SJSA1 (cell line): ENCODE results near the gene HEPHL1. TPM values are rescaled to one million over a fixed set of nuclear protein-coding genes. Genes with fewer than 3 reads are reported as not detected.

ENCODE experiments used
- DNase-seq, 2 experiments: peaks; one replicate each; pipeline ENCODE4 v3.0.0-alpha.2; 2015 to 2020; ENCODE audit warnings: low spot score in 2 of 2, low read depth in 1 of 2
- H3K27ac ChIP-seq: fragments of 250-450 bp; sonication (Bioruptor Pico); 2 replicates; pipeline ENCODE4 v1.5.1; 2020; ENCODE audit warnings: mild to moderate bottlenecking, moderate library complexity
- H3K27me3 ChIP-seq: fragments of 250-450 bp; sonication (Bioruptor Pico); replicated peaks from 2 replicates; pipeline ENCODE4 v1.5.1; 2020; ENCODE audit warnings: mild to moderate bottlenecking, moderate library complexity
- H3K36me3 ChIP-seq: fragments of 250-450 bp; sonication (Bioruptor Pico); 2 replicates; pipeline ENCODE4 v1.5.1; 2020; ENCODE audit warnings: mild to moderate bottlenecking
- H3K4me1 ChIP-seq: fragments of 250-450 bp; sonication (Bioruptor Pico); replicated peaks from 2 replicates; pipeline ENCODE4 v1.6.1; 2021; ENCODE audit warnings: mild to moderate bottlenecking
- H3K4me3 ChIP-seq: fragments of 250-450 bp; sonication (Bioruptor Pico); 2 replicates; pipeline ENCODE4 v1.5.1; 2020; ENCODE audit warnings: mild to moderate bottlenecking
- H3K9me3 ChIP-seq: fragments of 250-450 bp; sonication (Bioruptor Pico); replicated peaks from 2 replicates; pipeline ENCODE4 v1.5.1; 2020; ENCODE audit warnings: mild to moderate bottlenecking
- total RNA-seq: library from RNA; depleted of rRNA; stranded (reverse); fragments of >200 nt; shearing (Covaris generic); gene quantifications from 2 replicates; pipeline ENCODE4 v1.2.3, GENCODE V29; 2014

The HEPHL1 gene
- total RNA-seq, 1 experiment from 2014 or later = not detected

- no peak overlapping the region for H3K27ac ChIP-seq
- no peaks in the 10 kb centered on the region for H3K9me3 ChIP-seq
- H3K36me3 ChIP-seq = no peaks in the 10 kb centered on the region
- DNase-seq = no peak
- H3K4me1 ChIP-seq = no peaks in the 10 kb centered on the region
- H3K27me3 ChIP-seq = no peaks in the 10 kb centered on the region
- H3K4me3 ChIP-seq = no peak overlapping the region
Measured at GRCh38 chr11:94031625-94032024, 10.5 kb downstream of the HEPHL1 start.

- Histone ChIP-seq H3K9me3 (no peaks in the 10 kb centered on the region), H3K27me3 (no peaks in the 10 kb centered on the region), H3K4me3 (no peak overlapping the region), H3K4me1 (no peaks in the 10 kb centered on the region), H3K27ac (no peak overlapping the region), H3K36me3 (no peaks in the 10 kb centered on the region)
- no peak for DNase-seq
Measured at GRCh38 chr11:94032066-94032465, 10.9 kb downstream of the HEPHL1 start.

DNA sequence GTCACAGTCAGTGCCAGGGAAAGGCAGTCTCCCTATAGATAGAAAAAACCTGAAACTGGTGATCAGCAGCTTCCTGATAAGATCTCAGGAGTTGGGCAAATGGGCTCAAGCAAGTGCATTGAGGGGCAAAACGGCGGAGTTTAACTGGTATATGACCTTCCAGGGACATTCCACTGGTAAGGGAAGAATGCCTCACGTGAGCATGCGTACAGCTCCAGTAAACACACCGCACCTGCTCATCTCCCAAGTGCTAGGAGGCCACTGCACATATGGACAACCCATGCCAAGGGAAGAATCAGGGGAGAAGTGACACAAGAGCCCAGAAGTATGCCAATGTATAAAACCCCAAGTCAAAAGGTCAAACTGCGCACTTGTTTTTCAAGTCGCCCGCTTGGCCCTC, 11.6 kb downstream of the HEPHL1 start:
- no peak for DNase-seq
- Histone ChIP-seq H3K27ac (no peak overlapping the region), H3K4me3 (no peak overlapping the region)

DNA sequence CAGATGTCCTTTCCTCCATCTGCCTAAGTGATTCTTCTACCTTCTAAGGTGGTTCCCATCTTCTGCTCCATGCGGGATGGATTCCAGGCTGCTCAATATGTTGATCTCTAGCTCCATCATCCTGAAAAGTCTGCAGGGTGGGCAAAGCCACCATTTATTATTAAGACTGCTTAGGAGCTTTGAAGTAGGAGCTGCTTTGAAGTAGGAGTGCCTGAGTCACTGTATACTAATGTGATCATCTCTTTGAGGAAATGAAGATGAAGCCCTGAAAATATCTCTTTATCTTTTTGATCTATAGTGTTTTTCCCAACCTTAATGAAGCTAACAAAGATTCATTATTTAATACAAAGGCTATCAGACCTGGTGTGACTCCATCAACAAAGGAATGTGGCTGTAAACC, 13.1 kb downstream of the HEPHL1 start:
- Histone ChIP-seq H3K9me3 (no peaks in the 10 kb centered on the region), H3K36me3 (no peaks in the 10 kb centered on the region), H3K27me3 (no peaks in the 10 kb centered on the region), H3K4me1 (no peaks in the 10 kb centered on the region), H3K27ac (no peak overlapping the region), H3K4me3 (no peak overlapping the region)
- no peak for DNase-seq

More for the DNA sequence above, 11.6 kb downstream of the HEPHL1 start:
- H3K27me3 ChIP-seq = no peaks in the 10 kb centered on the region
- no peaks in the 10 kb centered on the region for H3K9me3 ChIP-seq
- H3K4me1 ChIP-seq = no peaks in the 10 kb centered on the region
- H3K36me3 ChIP-seq = no peaks in the 10 kb centered on the region

- Histone ChIP-seq H3K9me3 (no peaks in the 10 kb centered on the region), H3K36me3 (no peaks in the 10 kb centered on the region), H3K27ac (no peak overlapping the region), H3K4me1 (no peaks in the 10 kb centered on the region), H3K4me3 (no peak overlapping the region), H3K27me3 (no peaks in the 10 kb centered on the region)
- DNase-seq = no peak
Measured at GRCh38 chr11:94036096-94036495, 14.9 kb downstream of the HEPHL1 start.

- Histone ChIP-seq H3K27ac (no peak overlapping the region), H3K9me3 (no peaks in the 10 kb centered on the region), H3K4me3 (no peak overlapping the region), H3K4me1 (no peaks in the 10 kb centered on the region), H3K36me3 (no peaks in the 10 kb centered on the region), H3K27me3 (no peaks in the 10 kb centered on the region)
- no peak for DNase-seq
Measured at GRCh38 chr11:94043241-94043640, 22.1 kb downstream of the HEPHL1 start.

DNA sequence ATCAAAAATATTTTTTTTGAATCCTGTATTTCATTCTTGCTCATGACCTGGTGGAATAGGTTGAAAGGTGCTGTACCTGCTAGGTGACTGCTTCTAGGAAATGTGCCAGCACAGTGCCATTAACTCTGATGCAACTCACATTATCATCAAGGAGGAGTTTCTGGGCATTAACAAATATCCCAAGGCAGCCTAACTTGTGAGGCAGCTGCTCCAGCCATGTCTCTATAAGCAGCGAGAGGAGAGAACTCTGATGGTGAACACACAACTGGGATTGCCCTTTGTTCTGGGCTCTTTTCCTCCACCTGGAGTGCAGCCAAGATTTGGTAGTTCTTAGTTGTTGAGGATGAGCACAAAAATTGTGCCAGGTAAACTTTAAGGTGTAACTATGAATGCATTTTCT, 25.6 kb downstream of the HEPHL1 start:
- DNase-seq = no peak
- Histone ChIP-seq H3K4me3 (no peak overlapping the region), H3K27me3 (no peaks in the 10 kb centered on the region), H3K27ac (no peak overlapping the region), H3K36me3 (no peaks in the 10 kb centered on the region), H3K4me1 (no peaks in the 10 kb centered on the region), H3K9me3 (no peaks in the 10 kb centered on the region)

GRCh38 chr11:94048032-94048709, 27.0 kb downstream of the HEPHL1 start:
- no peaks in the 10 kb centered on the region for H3K9me3 ChIP-seq
- no peak overlapping the region for H3K4me3 ChIP-seq
- DNase-seq = no peak
- no peaks in the 10 kb centered on the region for H3K36me3 ChIP-seq
- no peak overlapping the region for H3K27ac ChIP-seq
- no peaks in the 10 kb centered on the region for H3K27me3 ChIP-seq
- no peaks in the 10 kb centered on the region for H3K4me1 ChIP-seq

DNA sequence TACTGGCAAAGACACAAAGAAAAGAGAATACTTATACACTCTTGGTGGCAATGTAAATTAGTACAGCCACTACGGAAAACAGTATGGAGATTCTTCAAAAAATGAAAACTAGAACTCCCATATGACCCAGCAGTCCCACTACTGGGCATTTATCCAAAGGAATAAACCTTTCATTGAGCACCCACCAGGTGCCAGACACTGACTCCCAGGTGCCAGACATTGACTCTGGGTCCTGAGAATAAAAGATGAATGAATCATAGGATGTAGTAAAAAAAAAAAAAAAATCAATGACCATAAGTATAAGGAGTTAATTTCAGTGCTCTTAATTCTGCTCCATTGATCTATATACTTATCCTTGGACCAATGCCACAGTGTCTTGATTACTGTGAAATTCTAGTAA, 28.2 kb downstream of the HEPHL1 start:
- no peak for DNase-seq
- Histone ChIP-seq H3K4me1 (no peaks in the 10 kb centered on the region), H3K36me3 (no peaks in the 10 kb centered on the region), H3K27ac (no peak overlapping the region), H3K4me3 (no peak overlapping the region), H3K27me3 (no peaks in the 10 kb centered on the region), H3K9me3 (no peaks in the 10 kb centered on the region)

GRCh38 chr11:94058630-94059029, 37.5 kb downstream of the HEPHL1 start:
- no peak overlapping the region for H3K27ac ChIP-seq
- no peaks in the 10 kb centered on the region for H3K4me1 ChIP-seq
- no peaks in the 10 kb centered on the region for H3K27me3 ChIP-seq
- H3K9me3 ChIP-seq = no peaks in the 10 kb centered on the region
- H3K4me3 ChIP-seq = no peak overlapping the region
- no peaks in the 10 kb centered on the region for H3K36me3 ChIP-seq
- no peak for DNase-seq

DNA sequence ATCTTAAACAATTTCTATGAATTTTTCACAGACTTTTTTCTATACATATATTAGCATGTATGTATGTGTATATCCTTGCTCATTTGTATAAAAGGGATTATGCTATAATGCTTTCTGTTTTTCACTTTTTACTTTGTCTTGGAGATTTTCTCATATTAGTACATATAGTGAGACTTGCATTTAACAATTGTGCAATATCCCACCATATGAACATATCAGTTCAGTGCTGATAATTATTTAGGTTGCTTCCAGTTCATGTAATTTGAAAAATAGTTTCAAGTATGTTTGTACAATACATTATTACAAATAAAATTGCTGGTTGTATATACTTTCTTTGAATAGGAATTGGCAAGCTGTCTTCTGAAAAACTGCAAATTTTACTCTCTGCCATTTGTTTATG, 37.9 kb downstream of the HEPHL1 start:
- Histone ChIP-seq H3K4me3 (no peak overlapping the region), H3K4me1 (no peaks in the 10 kb centered on the region), H3K27me3 (no peaks in the 10 kb centered on the region), H3K27ac (no peak overlapping the region), H3K36me3 (no peaks in the 10 kb centered on the region), H3K9me3 (no peaks in the 10 kb centered on the region)
- no peak for DNase-seq

DNA sequence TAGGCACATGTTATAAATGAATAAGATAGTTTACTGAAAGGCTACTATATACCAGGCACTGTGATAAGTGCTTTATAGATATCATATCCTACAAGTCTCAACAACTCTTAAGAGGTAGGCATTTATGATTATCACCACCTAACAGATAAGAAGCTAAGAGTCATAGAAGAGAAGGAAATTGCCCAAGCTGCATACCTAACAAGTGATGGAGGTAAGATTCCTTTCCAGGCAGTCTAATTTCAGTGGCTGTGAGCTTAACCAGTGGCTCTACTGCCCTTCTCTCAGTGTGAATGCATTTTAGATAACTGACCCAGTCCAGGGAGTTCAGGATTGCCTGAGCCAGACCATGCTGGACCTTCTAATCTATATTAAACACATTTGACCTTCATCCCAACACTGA, 39.2 kb downstream of the HEPHL1 start:
- no peaks in the 10 kb centered on the region for H3K9me3 ChIP-seq
- no peaks in the 10 kb centered on the region for H3K36me3 ChIP-seq
- no peaks in the 10 kb centered on the region for H3K27me3 ChIP-seq
- DNase-seq = no peak
- no peaks in the 10 kb centered on the region for H3K4me1 ChIP-seq
- H3K4me3 ChIP-seq = no peak overlapping the region
- no peak overlapping the region for H3K27ac ChIP-seq

DNA sequence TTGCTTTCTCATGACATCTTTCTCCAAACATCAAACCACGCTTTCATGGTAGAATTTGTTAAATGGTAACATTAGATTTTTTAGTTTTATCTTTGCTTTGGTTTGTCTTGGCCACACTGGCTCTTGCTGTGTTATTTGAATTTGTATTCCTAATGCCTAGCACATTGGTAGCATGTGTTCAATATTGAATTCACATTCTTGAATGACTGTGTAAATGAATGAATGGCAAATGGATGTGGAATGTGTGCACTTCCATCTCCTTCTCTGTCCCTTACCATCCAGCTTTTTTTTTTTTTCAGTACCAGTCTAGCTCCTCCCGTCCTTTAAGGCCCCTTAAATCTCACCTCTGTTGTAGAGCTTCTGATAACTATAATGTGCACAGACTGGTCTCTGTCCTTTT, 41.2 kb downstream of the HEPHL1 start:
- Histone ChIP-seq H3K27ac (no peak overlapping the region), H3K27me3 (no peaks in the 10 kb centered on the region)
- no peak for DNase-seq

DNA sequence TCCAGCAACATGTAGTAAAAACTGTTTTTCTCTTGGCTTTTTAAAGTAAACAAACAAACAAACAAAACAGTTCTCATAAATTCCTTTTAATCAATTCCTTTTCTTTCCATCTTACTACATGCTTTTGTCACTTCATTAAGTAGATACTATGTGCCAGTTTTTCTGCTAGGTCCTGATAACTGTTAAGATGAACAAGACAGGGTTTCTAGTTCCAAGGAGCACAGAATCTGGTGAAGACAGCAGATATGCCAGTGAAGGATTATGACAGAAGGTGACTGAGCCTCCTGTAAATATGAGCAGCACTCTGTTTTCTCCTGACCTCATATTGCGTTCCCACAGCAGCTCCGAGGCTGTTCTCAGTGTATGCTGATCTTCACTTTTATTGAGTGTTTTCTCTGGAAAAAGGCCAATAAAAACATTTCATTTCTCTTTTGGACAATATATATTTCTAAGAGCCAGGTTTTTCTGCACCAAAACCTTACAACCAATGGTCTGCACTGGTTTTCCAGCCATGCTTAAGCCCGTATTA, 45.8 kb downstream of the HEPHL1 start:
- Histone ChIP-seq H3K27me3 (no peaks in the 10 kb centered on the region), H3K4me1 (no peaks in the 10 kb centered on the region), H3K27ac (no peak overlapping the region), H3K9me3 (no peaks in the 10 kb centered on the region), H3K36me3 (no peaks in the 10 kb centered on the region), H3K4me3 (no peak overlapping the region)
- DNase-seq = no peak

More for the DNA sequence above, 41.2 kb downstream of the HEPHL1 start:
- H3K9me3 ChIP-seq = no peaks in the 10 kb centered on the region
- no peak overlapping the region for H3K4me3 ChIP-seq
- H3K4me1 ChIP-seq = no peaks in the 10 kb centered on the region
- H3K36me3 ChIP-seq = no peaks in the 10 kb centered on the region

- H3K4me3 ChIP-seq = no peak overlapping the region
- DNase-seq = no peak
- no peaks in the 10 kb centered on the region for H3K9me3 ChIP-seq
- no peaks in the 10 kb centered on the region for H3K27me3 ChIP-seq
- no peaks in the 10 kb centered on the region for H3K36me3 ChIP-seq
- no peak overlapping the region for H3K27ac ChIP-seq
- H3K4me1 ChIP-seq = no peaks in the 10 kb centered on the region
Measured at GRCh38 chr11:94068764-94069163, 47.6 kb downstream of the HEPHL1 start.
